Motor neuron (in vitro differentiated cells): Measurements from ENCODE around the gene HYLS1. TPM values are rescaled to one million over a fixed set of nuclear protein-coding genes. Genes with fewer than 3 reads are reported as not detected.

Source experiments
- ATAC-seq, 8 experiments: fragments of 200-7000 bp; cut with Tn5 transposase; replicated peaks in 6 of 8; 2 replicates each; pipeline ENCODE4 v1.8.0; 2021; ENCODE audit warnings: mild to moderate bottlenecking in 8 of 8, moderate library complexity in 8 of 8
- H3K27ac ChIP-seq, 2 donors: fragments of 250-450 bp; sonication (Bioruptor Pico); 2 replicates each; pipeline ENCODE4 v1.9.0; 2021; ENCODE audit warnings: antibody characterized with exemption in 2 of 2, mild to moderate bottlenecking in 2 of 2, moderate library complexity in 1 of 2
- H3K4me1 ChIP-seq, 2 donors: fragments of 250-450 bp; sonication (Bioruptor Pico); replicated peaks in 1 of 2; 2 replicates each; pipeline ENCODE4 v1.6.1; 2021; ENCODE audit warnings: antibody characterized with exemption in 2 of 2, mild to moderate bottlenecking in 2 of 2, moderate library complexity in 1 of 2
- H3K4me3 ChIP-seq, 5 donors: fragments of 250-450 bp; sonication (Bioruptor Pico); 2 replicates each; pipeline ENCODE4 v1.9.0; 2021; ENCODE audit warnings: antibody characterized with exemption in 5 of 5, mild to moderate bottlenecking in 5 of 5, moderate library complexity in 4 of 5
- WGBS, 10 experiments: fragments of 450-650 bp; shearing (Covaris generic); methylation state at CpG; one replicate each; pipeline ENCODE4 v1.0.0; 2022; 5-methylcytosine and 5-hydroxymethylcytosine counted together
- in situ Hi-C, 9 experiments: fragments of 400-800 bp; cut with MboI; loops; one replicate each; pipeline ENCODE4 v1.15.0; 2021; ENCODE audit warnings: low sequenced_read_pairs in 9 of 9, low pct_unique_long_range_greater_than_20kb in 2 of 9; ENCODE audit not compliant: unreplicated experiment in 9 of 9
- total RNA-seq, 8 experiments: library from RNA; unstranded; fragments of 300-600 nt; gene quantifications; 2 replicates each; pipeline versions ENCODE4 v1.2.3 to v1.2.4, GENCODE V29; 2022

Gene HYLS1
- total RNA-seq, 8 experiments from 2014 or later, result 1.8 to 10.4 (median 2.8) TPM

DNA sequence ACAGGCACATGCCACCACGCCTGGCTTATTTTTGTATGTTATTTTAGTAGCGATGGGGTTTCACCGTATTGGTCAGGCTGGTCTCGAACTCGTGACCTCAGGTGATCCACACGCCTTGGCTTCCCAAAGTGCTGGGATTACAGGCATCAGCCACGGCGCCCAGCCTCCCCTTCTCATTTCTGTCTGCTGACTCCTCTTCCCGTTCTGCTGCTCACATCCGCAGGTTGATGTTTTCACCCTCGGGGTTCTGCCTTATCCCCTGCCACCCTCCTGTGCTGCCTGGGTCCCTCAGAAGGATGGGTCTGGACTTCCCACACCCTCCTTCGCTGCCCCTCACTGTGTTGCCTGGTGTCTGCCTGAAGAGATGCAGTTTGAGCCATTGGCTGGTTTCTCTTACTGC, 39.2 kb downstream of the HYLS1 start:
- in situ Hi-C loops, result loop anchor here in 6 of 9 experiments (10.0 to 25.0 kb wide), 3 partner anchors 136 to 268 kb away; partner anchors contain the start of gene CDON (in 1 of the 6)
- no peaks in the 10 kb centered on the region for H3K4me1 ChIP-seq
- H3K4me3 ChIP-seq, result no peak overlapping the region
- no peak for ATAC-seq
- no peak overlapping the region for H3K27ac ChIP-seq
- WGBS, 10 experiments, result 26 to 91% (median 61%) methylated on average over 1 to 6 of the region's 12 CpGs; no CpG with 5 or more reads in 3 of the 10 experiments

DNA sequence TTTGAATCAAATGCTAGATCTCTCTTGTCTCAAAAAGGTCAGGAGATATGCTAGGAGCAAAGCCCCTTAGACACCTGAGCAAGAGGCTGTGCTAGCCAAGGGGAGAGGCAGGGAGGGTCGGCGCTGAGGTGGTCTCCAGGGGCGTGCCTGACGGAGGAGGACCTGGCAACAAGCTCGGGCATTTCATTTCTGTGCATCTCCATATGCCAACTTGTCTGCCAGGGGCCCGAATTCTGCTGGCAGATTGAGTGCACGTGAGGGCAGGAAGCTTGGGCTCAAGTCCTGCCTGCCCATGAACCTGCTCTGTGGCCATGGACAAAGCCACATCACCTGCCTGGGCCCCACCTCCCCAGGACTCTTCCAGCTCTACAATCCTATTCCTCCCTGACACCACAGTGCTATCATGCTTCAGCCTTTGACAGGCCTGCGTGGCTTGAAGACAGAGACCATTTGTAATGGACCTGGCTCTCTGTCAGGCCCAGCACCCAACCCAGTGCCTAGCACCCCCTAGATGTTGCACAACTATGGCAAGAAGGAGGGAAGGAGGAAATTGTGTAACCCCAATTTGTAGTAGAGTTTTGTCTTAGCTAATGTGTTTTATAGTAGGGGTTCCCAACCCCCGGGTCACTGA, 42.1 kb downstream of the HYLS1 start:
- no peak overlapping the region for H3K27ac ChIP-seq
- WGBS, 10 experiments, result 43 to 94% (median 77%) methylated on average over 1 to 7 of the region's 9 CpGs; no CpG with 5 or more reads in 5 of the 10 experiments

DNA sequence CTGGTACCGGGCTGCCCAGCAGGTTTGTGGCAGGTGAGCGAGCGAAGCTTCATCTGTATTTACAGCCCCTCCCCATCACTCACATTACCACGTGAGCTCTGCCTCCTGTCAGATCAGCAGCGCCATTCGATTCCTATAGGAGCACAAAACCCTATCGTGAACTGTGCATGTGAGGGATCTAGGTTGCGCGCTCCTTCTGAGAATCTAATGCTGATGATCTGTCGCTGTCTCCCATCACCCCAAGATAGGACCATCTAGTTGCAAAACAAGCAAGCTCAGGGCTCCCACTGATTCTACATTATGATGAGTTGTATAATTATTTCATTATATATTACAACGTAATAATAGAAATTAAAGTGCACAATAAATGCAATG, 42.6 kb downstream of the HYLS1 start:
- H3K4me1 ChIP-seq, result peaks cover 4 to 5% of the 10 kb centered on the region in 2 donors
- H3K4me3 ChIP-seq, result no peak overlapping the region
- H3K27ac ChIP-seq, result no peak overlapping the region
- in situ Hi-C loops, result loop anchor here in 2 of 9 experiments (25.0 kb wide), 2 partner anchors 132 to 257 kb away; partner anchors contain the start of gene CDON (in 1 of the 2)
- WGBS, 10 experiments, result 81 to 100% (median 91%) methylated on average over 1 to 10 of the region's 11 CpGs; no CpG with 5 or more reads in 2 of the 10 experiments
- no peak for ATAC-seq

More for the DNA sequence above, 42.1 kb downstream of the HYLS1 start:
- Histone ChIP-seq H3K4me3 (no peak overlapping the region), H3K4me1 (peaks cover 4 to 5% of the 10 kb centered on the region in 2 donors)
- in situ Hi-C loops, result loop anchor here in 6 of 9 experiments (10.0 to 25.0 kb wide), 3 partner anchors 133 to 265 kb away; partner anchors contain the start of gene CDON (in 1 of the 6)
- no peak for ATAC-seq

DNA sequence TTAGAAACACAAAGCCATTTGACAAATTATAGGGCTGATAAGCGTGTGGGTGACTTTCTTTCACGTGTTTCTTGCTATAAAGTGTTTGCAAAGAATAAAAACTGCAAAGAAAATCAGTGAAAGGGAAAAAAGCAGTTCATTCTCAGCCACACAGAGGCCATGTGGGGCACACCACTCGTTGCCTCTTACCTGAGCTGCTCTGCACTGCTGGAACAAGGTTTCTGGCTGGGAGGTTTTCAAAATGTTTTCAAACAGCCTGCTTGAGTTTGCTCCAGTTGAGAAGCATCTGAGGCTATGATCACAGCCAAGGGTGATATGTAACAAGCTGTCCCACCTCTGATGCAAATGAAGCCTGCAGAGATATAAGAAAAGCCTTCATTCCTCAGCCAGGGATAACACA, 43.6 kb downstream of the HYLS1 start:
- in situ Hi-C loops, result loop anchor here in 2 of 9 experiments (25.0 kb wide), 2 partner anchors 131 to 256 kb away; partner anchors contain the start of gene CDON (in 1 of the 2)
- ATAC-seq, result no peak

DNA sequence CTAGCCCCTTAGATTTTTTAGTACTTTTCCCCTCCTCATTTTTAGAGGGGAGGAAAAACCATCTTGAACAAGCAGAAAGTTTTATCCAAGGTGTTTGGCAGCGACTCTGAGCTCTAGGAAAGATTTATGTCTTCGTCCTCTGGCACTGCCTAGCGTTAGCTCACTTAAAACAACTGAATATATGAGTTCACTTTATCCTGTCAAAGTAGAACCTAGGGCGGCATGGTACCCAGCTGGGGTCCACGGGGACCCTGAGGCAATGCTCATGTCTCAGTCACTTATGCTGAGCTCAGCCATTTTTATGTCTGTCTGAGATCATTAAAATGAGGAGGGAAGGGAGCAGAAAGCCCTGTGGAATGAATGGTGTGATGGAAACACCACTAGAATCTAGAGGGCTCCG, 44.2 kb downstream of the HYLS1 start:
- in situ Hi-C loops, result loop anchor here in 2 of 9 experiments (25.0 kb wide), 2 partner anchors 131 to 256 kb away; partner anchors contain the start of gene CDON (in 1 of the 2)
- Histone ChIP-seq H3K27ac (no peak overlapping the region), H3K4me1 (peaks cover 4 to 5% of the 10 kb centered on the region in 2 donors), H3K4me3 (no peak overlapping the region)
- no peak for ATAC-seq
- 16 to 100% (median 87%) methylated on average over 1 to 5 of the region's 6 CpGs; no CpG with 5 or more reads in 1 of the 10 experiments for WGBS, 10 experiments

More for the DNA sequence above, 43.6 kb downstream of the HYLS1 start:
- H3K27ac ChIP-seq, result no peak overlapping the region
- peaks cover 4 to 5% of the 10 kb centered on the region in 2 donors for H3K4me1 ChIP-seq
- H3K4me3 ChIP-seq, result no peak overlapping the region
- 34 to 100% (median 64%) methylated on average over 1 to 3 of the region's 3 CpGs; no CpG with 5 or more reads in 1 of the 10 experiments for whole genome bisulfite sequencing, 10 experiments

DNA sequence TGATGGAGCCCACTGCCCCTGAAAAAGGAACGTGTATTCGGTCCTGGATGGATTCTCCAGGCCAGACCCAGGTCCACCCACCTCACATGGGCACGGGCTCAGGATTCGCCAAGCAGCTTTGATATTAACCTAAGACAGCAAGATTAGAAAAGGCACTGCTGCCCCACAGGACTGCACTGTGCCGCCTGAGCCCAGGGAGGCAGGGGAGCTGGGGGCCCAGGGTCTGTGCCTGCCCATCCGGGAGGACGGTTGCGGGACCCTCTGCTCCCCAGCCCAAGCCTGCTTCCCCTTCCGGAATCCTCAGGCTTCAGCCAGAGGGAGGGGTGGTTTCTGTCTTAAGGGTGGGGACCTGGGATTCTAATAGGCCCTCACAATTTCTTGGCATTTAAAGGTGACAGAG, 44.8 kb downstream of the HYLS1 start:
- Histone ChIP-seq H3K4me3 (no peak overlapping the region), H3K27ac (no peak overlapping the region), H3K4me1 (peaks cover 4 to 5% of the 10 kb centered on the region in 2 donors)
- 40 to 100% (median 89%) methylated on average over 1 to 6 of the region's 9 CpGs; no CpG with 5 or more reads in 6 of the 10 experiments for WGBS, 10 experiments
- no peak for ATAC-seq
- in situ Hi-C loops, result loop anchor here in 2 of 9 experiments (25.0 kb wide), 2 partner anchors 130 to 255 kb away; partner anchors contain the start of gene CDON (in 1 of the 2)

DNA sequence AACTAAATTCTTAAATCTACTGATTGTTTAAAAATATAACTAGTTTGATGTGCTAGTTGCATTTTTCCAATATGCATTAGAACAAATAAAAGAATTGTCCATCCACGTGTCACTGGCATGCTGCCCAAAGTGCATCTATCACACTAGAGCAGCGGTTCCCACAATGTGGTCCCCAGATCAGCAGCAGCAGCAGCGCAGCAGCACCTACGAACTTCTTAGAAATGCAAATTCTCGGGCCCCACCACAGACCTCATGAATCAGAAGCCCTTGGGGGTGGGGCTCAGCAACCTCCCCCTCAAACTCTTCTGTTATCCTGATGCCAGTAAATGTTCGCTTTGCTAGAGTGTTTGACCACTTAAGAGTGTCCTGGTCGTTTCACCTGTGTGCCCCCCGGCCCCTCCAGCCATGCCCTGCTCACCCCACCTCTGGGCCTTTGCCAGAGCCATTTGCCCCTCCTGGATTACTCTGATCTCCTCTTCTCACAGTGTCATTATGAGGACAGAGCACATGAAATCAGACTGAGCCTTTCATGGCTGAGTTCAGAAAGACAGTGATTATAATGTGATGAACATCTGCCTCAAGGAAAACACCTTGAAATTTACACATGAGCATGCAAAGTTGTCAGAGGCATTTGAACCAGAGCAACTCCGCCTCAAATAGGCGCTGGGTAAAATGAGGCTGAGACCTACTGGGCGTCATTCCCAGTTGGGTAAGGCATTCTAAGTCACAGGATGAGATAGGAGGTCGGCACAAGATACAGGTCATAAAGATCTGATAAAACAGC, 45.8 kb downstream of the HYLS1 start:
- in situ Hi-C loops, result loop anchor here in 2 of 9 experiments (25.0 kb wide), 2 partner anchors 129 to 254 kb away; partner anchors contain the start of gene CDON (in 1 of the 2)

DNA sequence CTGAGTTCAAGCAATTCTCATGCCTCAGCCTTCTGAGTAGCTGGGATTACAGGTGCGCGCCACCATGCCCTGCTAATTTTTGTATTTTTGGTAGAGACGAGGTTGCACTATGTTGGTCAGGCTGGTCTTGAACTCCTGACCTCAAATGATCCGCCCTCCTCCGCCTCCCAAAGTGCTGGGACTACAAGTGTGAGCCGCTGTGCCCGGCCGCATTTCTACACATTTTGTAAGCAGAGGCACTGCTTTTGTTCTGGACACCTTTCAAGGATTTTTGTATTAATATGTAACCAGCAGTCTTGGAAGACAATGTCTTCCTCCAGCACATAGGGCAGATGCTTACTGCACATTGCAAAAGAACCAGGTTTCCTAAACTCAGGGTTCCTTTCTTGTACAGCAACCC, 47.0 kb downstream of the HYLS1 start:
- no peak for ATAC-seq
- peaks cover 4 to 10% of the 10 kb centered on the region in 2 donors for H3K4me1 ChIP-seq
- in situ Hi-C loops, result loop anchor here in 2 of 9 experiments (25.0 kb wide), 2 partner anchors 128 to 253 kb away; partner anchors contain the start of gene CDON (in 1 of the 2)
- 20 to 97% (median 91%) methylated on average over 1 to 8 of the region's 8 CpGs; no CpG with 5 or more reads in 4 of the 10 experiments for WGBS, 10 experiments
- no peak overlapping the region for H3K27ac ChIP-seq
- no peak overlapping the region for H3K4me3 ChIP-seq

More for the DNA sequence above, 45.8 kb downstream of the HYLS1 start:
- 20 to 92% (median 50%) methylated on average over 1 to 9 of the region's 12 CpGs; no CpG with 5 or more reads in 1 of the 10 experiments for WGBS, 10 experiments
- no peak overlapping the region for H3K27ac ChIP-seq
- no peak overlapping the region for H3K4me3 ChIP-seq
- no peak for ATAC-seq
- peaks cover 4 to 5% of the 10 kb centered on the region in 2 donors for H3K4me1 ChIP-seq

DNA sequence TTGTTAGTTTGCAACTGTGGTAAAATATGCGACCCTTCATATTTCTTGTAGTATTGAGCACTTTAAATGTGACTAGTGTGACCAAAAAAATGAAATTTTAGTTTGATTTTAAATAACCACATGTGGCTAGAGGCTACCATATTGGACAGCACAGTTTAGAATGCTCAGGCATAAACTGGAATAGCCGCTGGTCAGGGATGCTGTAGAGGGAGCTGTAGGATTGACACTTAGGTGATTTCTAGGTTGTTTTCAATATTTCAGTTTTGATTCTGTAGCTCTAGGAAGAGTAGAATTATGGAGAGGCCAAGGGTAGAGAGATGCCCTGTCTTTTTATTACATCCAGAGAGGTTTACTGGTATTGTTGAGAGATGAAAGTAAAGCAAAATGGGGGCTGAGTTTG, 47.6 kb downstream of the HYLS1 start:
- no peak overlapping the region for H3K4me3 ChIP-seq
- in situ Hi-C loops, result loop anchor here in 2 of 9 experiments (25.0 kb wide), 2 partner anchors 127 to 252 kb away; partner anchors contain the start of gene CDON (in 1 of the 2)
- H3K4me1 ChIP-seq, result peaks cover 4 to 10% of the 10 kb centered on the region in 2 donors
- ATAC-seq, result no peak
- 67 to 100% (median 91%) methylated on average over 1 to 2 of the region's 2 CpGs; no CpG with 5 or more reads in 2 of the 10 experiments for WGBS, 10 experiments
- H3K27ac ChIP-seq, result no peak overlapping the region

DNA sequence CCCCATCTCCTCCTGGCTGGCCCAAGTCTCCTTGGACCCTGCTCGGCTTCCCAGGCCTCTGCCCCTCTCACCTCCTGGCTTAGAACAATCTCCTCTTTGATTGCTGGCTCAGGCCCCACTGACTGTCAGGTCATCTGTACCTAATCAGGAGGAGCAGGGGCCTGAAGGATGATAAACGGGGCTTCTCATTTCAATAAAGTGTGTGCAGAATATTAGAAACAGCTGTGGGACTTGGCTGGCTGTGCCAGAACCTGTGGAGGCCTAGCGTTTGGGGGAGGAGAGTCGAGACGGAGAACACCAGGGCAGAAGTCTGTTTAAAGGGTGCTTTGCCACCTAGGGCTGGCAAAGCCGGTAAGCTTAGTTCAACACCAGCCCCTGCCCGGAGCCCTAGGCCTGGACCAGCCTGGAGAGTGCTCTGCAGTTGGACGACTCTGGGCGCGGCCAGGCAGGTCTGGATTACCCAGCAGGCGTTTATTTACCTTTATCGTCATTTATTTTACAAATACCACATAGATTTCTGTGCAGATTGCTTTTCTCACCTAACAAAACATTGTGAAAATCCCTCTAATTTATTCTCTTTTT, 48.2 kb downstream of the HYLS1 start:
- in situ Hi-C loops, result loop anchor here in 2 of 9 experiments (25.0 kb wide), 2 partner anchors 127 to 252 kb away; partner anchors contain the start of gene CDON (in 1 of the 2)
- WGBS, 10 experiments, result 10 to 100% (median 75%) methylated on average over 1 to 11 of the region's 12 CpGs
- H3K4me1 ChIP-seq, result peaks cover 4 to 10% of the 10 kb centered on the region in 2 donors
- ATAC-seq, result peak in 2 of 8 experiments; percentile 29 to 73
- H3K4me3 ChIP-seq, result no peak overlapping the region
- H3K27ac ChIP-seq, result no peak overlapping the region

DNA sequence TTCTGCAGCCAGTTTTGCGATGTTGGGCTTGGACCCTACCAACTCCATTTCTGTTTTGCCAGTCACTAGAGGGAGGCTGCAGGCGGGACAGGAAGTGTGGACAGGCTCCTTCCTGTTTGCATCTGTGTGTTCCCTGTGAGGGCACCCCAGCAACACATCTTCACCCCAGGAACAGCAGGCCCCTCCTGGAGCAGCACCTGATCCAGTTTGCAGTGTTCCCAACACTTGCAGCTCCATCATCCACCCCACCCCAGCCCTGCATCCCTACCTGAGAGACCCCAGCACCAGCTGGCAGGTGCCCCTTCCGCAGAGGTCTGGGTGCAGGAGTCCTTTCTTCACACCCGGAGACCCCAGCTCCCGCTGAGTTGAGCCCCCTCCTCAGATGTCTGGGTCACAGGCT, 51.0 kb downstream of the HYLS1 start:
- Histone ChIP-seq H3K4me1 (peaks cover 2 to 11% of the 10 kb centered on the region in 2 donors), H3K4me3 (no peak overlapping the region), H3K27ac (no peak overlapping the region)
- WGBS, 10 experiments, result 63 to 100% (median 100%) methylated on average over 1 to 3 of the region's 5 CpGs; no CpG with 5 or more reads in 5 of the 10 experiments
- in situ Hi-C loops, result loop anchor here in 2 of 9 experiments (25.0 kb wide), 2 partner anchors 124 to 249 kb away; partner anchors contain the start of gene CDON (in 1 of the 2)
- ATAC-seq, result no peak

DNA sequence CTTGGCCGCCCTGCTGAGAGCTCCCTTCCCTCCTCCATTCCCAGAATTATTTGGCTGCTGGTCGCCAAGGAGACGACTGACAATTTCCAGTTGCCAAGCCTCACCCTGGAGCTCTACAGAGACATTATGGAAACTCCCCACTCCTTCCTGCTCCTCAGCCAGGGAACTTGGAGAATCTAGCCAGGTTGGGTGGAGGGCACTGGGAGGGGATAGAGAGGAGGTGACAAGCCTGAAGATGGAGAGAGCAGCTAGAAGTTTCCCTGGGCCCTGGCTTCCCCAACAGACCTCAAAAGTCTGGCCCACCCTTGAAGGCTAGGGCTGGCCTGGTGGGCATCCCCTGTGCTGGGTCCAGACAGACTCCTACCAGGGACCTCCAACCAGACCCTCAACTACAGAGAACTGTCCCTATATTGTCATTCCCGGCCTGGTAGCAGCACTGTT, 51.6 kb downstream of the HYLS1 start:
- in situ Hi-C loops, result loop anchor here in 2 of 9 experiments (25.0 kb wide), 2 partner anchors 123 to 248 kb away; partner anchors contain the start of gene CDON (in 1 of the 2)
- no peak overlapping the region for H3K27ac ChIP-seq
- no peak overlapping the region for H3K4me3 ChIP-seq
- peaks cover 0 to 9% of the 10 kb centered on the region in 2 donors for H3K4me1 ChIP-seq
- 0 to 75% (median 54%) methylated on average over 1 to 3 of the region's 4 CpGs; no CpG with 5 or more reads in 5 of the 10 experiments for WGBS, 10 experiments
- ATAC-seq, result peak in 4 of 8 experiments; percentile 51 to 88 (median 73)
